Stimulated activated CD4-positive, alpha-beta T cell treated with anti-CD3 and anti-CD28 coated beads, Interleukin-1b, Interleukin-23, amount 100 ng/mL, for 48 hours (primary cell): Measurements from ENCODE around the gene H2BK1.

Experiments used
- DNase-seq: peaks from one replicate; pipeline ENCODE4 v3.0.0-alpha.2; 2020

H2BK1 gene

DNA sequence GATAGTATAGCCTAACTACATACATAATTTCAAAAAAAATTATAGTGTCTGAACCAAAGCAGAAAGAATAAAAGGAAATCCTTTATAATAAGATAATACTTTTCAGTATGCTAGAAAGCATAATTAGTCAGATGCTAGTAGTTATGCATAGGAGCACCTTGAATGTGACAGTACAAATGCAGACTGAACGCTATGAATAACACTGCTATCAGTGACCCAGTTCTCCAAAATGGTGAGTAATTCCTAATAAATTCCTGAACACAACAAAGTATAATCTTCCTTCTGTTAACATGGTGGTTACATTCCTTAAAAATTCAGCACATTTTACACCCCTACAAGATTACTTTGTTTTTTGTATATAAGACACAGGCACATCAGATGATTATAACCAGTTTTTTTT lies 20.8 kb upstream of the H2BK1 start:
- DNase-seq = no peak

DNA sequence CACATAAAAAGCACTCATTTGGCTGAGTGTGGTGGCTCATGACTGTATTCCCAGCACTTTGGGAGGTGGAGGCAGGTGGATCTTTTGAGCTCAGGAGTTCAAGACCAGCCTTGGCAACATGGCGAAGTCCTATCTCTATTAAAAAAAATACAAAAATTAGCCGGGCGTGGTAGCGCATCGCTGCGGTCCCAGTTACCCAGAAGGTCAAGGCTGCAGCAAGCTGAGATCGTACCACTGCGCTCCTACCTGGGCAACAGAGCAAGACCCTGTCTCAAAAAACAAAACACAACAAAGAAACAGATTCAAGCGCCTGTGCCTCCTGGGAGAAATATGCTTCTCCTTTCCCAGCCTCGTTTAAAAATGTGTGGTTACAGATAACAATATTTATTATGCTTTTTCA lies 19.0 kb upstream of the H2BK1 start:
- no peak for DNase-seq

DNA sequence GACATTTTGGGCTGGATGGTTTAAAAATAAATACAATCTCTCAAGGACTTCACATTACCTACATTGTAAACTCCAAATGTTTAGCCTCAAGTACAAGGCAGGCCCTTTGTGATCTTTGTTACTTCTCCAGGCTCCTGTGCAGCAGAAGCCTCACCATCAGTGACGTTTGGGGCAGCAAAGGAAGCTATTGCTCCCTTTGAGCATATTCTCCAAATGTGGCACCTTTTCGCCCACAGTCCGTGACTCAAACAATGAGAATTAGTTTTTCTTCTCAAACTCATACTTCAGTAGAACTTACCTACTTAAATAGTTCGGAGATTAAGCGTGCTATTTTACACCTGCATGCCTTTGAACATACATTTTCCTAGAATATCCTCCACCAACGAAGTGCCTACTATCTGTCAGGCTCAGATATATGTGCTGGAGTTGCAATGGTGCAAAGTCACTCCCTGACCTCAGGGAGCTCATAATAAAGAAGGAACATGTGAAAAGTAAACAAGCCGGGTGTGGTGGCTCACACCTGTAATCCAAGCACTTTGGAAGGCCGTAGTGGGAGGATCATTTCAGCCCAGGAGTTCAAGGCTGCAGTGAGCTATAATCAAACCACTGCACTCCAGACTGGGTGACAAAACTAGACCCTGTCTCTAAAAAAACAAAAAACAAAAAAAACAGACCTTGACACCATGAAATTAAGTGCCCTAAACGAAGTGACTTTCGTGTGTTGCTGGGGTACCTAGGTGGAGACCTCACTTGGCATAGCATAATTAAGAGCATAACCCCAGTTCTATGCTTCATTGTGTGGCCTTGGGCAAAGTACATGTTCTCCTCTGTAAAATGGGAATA lies 18.0 kb upstream of the H2BK1 start:
- no peak for DNase-seq

DNA sequence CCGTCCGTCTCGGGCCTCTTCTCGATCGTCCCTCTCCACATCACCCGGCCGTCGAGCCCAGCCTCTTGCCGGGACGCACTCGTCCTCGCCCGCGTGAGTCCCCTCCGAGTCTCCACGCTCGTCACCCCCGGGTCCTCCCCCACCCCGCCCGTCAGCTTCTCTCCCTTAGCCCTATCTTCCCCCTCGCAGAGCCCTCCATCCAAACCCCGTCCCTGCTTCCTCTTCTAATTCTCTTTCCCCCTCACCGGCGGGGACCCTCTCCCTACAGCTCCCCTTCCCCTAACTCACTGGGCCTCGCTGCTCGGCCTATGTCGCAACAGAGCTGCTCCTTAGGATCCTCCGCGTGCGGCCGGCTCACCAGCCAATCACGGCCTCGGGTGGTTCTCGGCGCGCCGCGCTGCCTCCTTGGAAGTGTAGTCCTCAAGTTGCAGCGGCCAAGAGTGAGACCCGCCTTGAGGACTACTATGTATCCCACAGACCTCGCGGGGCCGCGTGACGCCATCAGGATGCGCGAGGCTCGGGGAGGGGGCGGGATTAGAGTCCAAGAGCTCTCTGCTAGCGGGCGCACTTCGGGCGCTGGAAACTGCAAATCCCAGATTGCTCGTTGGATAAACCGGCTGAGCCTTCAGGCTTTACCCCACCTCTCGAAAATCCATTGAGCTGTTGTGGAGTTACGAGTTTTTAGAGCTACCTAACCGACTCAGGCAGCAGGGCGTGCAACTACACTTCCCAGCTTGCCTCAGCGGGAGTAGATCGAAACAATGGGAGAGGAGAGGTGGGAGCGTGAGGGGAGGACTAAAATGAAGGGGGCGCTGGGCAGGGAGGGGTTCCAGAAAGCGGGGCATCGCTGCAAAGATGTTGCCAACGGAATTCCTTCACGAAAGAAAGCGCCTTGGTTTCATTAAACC lies 16.8 kb upstream of the H2BK1 start, which contains the start of gene ABCF2:
Gene ABCF2 (minus strand): TSS at position 331 of the 908 bp plus-strand sequence. CDS start 747 bp downstream, outside the sequence.
- peak; percentile 99 for DNase-seq

DNA sequence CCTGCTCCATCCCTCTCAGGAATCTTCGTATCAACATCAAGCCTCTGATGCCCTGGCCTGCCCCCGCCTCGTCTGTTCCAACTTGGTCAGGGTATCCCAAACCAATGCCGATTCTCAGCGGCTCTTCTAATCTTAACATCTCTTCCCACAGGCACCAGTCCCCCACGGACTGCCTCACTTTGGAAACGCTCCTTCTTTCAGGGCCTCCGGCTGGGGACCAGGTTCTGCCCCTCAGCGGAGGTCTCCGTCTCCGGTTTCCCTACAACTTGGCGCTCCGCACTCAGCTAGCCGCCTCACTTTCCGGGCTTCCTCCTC lies 16.2 kb upstream of the H2BK1 start:
- no peak for DNase-seq

DNA sequence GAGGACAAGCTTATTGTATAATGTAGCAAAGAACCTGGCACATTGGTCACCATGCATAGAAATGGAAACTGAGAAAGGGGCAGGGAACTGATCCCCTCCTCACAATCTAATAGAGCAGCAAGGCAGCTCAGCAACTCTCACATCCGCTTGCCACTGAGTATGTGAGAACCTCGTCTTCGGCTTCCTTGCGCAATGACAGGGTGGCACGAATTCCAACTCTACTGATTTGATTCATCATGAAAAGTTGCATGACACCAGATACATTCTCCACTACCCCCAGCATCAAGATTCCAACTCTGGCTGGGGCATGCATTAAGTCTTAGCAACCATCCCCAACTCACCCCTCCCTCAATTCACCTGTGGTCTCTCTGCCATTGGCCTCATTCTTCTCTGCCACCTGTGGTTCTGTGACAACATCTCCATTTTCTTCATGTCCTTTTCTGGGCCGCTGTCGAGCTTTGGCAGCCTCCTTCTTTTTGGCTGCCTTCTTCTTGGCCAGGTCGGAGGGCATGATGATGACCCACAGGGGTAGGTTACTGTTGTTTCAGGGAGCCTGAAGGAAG lies 15.7 kb upstream of the H2BK1 start:
- no peak for DNase-seq

DNA sequence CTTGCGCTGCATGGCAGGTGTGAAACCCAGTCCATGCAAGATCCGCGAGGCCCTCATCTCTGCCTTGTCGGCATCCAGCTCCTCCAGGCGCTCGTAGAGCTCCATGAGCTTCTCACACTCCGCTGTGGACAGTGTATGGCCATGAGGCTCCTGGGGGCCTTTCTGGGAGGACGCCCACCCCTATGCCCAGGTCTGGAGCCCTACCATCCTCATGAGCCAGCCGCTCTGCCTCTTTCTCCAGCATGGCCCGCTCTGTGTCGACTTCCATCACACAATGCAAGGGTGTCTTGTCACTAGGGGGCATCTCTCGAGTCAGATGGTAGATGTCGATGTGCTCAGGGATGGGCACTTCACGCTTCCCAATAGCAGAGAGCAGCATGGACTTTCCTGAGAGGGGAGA lies 13.4 kb upstream of the H2BK1 start:
- no peak for DNase-seq

DNA sequence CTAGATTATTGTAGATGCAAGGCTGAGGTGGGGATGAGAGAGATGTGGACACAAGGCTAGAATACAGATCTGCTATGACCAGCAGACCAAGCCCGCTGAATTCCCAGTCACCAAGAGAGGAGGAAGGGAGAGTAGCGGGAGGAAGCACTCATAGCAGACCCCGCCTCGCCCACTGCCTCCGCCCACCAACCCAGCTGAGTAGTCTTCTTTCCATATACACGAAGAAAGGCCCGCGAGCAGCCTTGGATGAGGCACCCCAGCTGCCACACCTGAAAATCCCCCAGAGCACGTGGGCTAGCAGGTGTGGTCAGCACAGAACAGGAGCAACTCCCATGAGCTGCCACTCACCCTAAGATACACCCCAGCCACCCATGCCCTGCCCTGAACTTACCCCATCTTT lies 7.9 kb upstream of the H2BK1 start:
- no peak for DNase-seq

DNA sequence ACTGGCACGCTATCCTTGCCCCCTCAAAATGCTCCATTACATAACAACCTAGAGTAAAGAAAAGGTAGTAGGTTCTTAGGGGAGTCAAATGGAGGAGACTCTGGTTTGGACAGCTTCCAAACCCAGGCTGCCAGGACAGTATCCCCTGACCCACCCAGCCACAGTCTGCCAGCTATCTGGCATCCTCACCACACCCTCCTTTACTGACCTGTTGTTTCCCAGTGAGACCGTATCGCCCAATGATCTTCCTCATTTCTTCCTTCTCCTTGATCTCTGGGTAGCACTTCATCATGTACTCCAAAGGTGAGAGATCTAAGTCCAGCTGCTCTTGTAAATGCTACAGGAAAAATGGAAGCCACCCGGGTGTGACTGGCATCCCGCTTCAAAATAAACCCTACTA lies 5.1 kb upstream of the H2BK1 start:
- DNase-seq = no peak

DNA sequence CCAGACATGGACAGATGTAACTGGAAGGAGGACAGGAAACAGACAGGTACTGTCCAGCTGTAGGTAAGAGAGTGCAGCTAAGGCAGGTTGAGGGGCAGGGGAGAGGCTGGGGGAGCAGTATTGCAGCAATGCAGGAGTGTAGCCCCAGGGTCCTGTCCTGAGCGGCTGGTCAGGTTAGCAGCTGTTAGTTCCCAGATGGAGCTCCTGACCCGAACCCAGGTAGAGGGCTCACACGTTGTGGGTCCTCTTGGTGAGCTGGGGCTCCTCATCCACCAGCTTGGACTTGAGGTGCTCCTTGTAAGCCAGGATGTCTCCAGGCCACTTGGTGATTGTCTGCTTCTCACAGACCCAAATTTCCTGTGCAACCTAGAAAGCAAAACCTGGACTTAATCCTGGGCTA lies 3.5 kb upstream of the H2BK1 start:
- no peak for DNase-seq

DNA sequence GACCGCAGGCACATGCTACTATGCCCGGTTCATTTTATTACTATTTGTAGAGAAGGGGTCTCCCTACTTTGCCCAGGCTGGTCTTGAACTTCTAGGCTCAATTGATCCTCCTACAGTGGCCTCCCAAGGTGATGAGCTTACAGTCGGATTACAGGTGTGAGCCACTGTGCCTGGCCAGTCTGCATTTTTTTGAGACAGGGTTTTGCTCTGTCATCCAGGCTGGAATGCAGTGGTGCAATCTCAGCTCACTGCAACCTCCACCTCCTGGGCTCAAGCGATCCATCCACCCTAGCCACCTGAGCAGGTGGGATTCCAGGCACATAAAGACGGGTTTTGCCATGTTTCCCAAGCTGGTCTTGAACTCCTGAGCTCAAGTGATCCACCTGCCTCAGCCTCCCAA lies 2.3 kb upstream of the H2BK1 start:
- no peak for DNase-seq

DNA sequence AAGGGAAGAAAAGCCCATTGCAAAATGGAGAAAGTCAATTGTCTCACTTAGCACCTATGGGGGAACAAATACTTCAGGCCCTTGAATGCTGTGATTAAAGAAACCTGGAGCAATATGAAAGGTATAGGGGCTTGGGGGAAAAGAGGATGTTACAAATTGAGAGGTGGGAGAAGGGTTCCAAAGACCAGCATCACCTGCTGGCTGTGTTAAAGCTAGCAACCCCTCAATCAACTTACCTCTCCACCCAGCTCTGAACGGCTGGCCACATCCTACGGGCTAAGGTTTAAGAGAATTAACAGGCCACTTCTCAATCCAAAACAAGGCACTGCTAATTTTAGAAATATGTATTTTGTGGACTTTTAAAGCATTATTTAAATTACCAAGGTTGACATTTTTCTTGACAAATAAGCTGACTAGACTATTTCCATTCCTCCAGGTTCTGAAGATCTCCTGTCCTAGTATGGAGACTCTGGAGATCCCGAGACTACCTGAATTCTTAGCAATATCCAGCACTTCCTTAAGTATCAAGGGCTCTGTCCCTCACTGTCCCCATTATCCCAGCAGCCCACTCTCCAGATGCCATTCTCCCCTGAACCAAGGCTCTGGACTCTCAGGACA lies 976 bp upstream of the H2BK1 start:
- DNase-seq = no peak

DNA sequence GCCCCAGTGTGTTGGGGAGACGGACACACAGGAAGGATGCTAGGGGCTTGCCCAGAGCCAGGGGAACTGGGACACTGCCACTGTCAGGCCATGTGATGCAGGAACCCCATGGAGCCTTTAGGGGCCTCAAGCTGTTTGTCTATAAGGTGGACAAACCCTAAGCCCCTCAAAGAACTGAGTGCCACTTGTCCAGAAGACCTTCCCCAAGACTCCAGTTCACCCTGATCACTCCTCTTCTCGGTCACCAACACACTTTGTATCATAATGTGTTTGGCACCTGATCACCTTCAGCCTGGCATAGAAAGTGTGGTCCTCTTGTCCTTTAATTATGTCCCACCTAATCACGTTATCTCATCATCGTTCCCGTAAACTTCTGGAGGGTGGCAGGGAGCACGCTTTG lies 700 bp downstream of the H2BK1 start:
- DNase-seq = no peak

DNA sequence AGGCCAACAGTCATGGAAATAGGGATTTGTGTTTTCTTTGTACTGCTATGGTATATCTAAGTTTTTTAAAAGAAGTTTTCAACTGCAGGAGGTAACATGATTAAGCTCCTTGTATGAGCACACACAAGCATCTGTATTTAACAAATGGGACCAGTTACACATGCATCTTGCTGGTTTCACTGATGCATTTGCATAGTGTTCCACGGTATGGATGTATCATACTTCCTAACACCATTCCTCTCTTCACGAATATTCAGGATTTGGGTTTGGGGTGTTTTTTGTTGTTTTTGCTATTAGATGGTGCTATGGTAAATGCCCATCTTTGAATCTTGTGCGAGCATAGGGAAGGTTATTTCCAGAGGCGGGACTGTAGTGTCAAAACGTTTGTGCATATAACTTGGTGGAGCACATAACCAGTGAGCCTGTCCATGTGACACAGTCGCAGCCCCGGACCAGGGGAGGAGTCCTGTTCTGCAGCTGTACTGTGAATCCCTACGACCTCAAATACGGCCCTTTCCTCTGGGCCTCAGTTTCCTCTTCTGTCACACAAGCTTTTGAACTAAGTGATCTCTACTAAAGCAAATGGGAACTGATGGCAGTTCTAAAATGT lies 1.9 kb downstream of the H2BK1 start:
- no peak for DNase-seq

DNA sequence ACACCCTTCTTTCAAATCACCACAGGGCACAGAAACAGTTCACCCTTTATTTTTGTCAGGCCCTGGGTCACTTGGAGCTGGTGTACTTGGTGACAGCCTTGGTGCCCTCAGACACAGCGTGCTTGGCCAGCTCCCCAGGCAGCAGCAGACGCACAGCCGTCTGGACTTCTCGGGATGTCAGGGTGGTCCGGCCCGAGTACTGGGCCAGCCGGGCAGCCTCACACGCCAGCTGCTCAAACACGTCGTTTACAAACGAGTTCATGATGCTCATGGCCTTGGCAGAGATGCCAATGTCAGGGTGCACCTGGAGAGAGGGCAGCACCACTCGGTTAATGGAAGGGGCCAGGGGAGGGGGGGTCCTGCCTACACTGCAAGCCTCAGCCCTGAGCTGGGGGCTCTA lies 2.5 kb downstream of the H2BK1 start:
- DNase-seq = no peak

DNA sequence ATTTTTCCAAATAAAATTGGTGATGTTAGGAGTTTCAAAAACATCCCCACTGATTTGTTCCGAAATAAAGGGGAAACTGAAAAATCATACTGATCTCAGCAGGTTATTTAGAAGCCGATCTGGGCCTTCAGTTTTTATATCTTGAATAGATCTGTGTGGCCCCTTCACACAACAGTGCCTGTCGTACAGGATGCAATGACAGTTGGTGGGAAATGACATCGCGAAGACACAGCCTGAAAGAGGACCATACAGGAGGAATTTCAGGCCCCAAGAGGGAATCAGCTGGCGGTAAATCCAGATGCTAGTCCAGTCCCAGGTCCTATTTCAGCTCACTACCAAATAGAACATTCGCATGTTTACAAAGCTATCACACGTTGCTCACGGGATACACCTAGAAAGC lies 3.0 kb downstream of the H2BK1 start:
- no peak for DNase-seq

DNA sequence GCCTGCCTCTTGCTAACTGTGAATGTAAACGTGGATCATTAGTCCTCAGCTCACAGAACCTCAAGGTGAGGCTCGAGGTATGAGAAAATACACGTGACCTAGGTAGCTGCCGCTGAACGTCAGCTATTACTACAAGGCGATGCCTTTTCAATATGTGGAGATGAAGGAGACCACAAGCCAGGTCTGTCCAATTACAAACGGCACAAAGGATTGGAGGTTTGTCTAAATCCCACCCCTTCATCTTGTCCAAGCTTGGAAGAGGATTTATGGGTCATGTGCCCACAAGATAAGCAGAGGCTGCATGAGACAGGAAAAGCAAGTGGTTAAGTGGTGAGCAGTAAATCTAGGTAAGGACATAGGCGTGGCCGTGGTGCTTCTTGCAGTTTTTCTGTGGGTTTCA lies 3.4 kb downstream of the H2BK1 start:
- DNase-seq = no peak

DNA sequence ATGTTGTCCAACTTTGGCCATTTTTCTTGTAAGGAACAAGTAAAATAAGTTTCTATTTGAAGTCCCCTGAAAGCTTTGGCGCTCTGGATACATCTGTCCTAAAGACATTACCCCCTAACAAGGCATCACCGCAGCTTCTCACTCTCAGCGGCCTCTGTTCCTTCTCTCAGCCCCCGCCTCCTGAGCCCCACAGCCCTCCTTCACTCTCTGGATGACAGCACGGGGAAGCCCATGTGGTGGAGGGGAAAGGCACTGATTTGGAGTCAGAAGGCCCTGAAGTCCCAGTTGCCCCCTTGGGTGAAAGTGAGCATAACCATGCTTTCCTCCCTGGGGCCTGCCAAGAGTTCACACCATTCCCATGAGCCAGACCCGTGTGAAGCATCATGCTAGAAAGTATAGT lies 4.6 kb downstream of the H2BK1 start:
- DNase-seq = no peak

DNA sequence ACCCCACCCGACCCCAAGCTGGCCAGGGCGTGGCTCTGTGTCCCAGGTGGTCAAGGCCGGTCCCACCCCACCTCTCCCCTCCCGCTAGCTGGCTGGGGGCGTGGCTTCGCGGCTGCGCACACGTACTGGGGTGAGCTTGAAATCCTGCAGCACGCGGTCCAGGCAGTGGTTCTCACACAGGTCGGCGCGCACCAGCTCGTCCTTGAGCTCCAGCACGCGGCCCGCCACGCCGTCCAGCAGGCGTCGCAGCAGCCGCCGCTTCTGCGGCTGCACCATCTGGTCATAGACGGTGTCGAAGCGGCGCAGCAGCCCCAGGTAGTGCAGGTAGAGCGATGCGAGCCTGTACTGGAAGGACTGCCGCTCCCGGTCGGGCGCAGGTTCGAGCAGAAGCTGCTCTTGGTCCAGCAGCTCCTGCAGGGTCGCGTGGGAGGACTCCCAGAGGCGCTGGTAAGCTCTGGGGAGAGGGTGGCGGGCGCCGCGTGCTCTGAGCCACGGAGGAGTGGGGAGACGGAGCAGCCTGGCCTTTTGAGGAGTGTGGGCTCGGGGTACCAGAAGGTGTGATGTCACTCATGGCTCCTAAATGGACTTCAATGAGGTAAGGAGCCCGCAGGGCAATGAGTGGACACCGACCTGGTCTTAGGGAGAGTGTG lies 5.8 kb downstream of the H2BK1 start:
- DNase-seq = no peak

DNA sequence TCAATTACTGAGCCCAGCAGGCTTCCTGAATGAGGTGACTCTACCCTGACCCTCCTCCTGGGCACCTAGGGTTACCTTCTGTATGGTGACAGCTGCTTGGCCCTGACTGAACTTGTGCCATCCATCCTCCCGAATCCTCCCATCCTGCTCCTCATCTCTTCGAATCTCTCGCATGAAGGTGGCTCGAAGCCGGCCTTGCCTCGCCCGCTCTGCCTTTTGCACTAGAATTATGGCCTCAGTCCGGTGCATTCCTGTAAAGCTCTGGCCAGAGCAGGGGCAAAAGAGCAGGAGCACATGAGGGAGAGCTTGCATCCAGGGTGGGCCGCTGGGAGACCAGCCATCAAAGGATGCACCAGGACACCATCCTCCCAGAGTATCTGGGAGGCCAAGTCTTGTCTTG lies 7.5 kb downstream of the H2BK1 start:
- no peak for DNase-seq

DNA sequence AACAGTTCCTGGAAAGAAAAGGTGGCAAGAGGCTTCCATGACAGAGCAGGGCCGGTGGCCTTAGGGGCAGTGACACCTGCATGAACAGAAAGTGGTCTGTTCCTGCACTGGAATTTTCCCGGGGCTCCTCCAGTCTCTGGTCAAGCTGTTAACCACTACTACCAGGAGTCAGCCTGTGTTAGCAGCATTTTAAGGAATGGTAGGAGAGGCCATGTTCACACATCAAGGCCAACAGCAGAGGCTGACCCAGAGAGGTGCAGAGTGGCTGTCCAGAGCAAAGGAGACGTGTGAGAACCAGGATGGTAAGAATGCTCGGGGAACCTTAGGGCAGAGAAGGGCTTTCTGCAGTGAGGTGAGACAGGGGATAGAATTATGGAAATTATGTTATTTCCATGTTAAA lies 8.5 kb downstream of the H2BK1 start:
- DNase-seq = no peak

DNA sequence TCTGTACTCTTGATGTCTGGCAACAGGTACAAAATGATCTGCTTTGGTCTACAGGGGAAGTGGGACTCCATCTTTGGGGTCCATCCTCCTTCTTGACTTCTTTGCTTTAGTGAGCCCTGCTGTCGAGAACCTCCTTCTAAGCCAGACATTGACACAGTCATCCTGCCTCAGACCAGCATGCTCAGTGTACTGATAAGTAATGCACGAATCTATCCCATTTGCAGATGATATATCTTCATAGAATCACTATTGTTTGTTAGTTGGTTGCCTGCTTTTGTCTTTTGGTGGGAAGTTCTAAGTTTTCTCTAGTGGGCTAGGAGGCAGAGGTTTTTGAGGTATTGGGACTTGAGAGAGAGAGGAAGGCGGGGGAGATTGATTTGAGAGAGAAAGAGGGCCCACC lies 8.9 kb downstream of the H2BK1 start:
- DNase-seq = no peak
